GM12878 (cell line): ENCODE data around the gene KCTD2. TPM values are rescaled to one million over a fixed set of nuclear protein-coding genes. Genes with fewer than 3 reads are reported as not detected.

ENCODE experiments used
- BCL3 ChIP-seq: IDR thresholded peaks from 2 replicates; pipeline ENCODE4 v1.6.1; 2011; ENCODE audit warnings: borderline replicate concordance, low read depth, mild to moderate bottlenecking, moderate library complexity, low read length; ENCODE audit not compliant: insufficient read depth, poor library complexity, severe bottlenecking
- BRCA1 ChIP-seq: IDR thresholded peaks from 2 replicates; pipeline ENCODE4 v1.6.1; 2011; ENCODE audit warnings: low read depth, low read length, improper control_type of control experiment
- CBX3 ChIP-seq: fragments of 200-600 bp; sonication (generic); IDR thresholded peaks from 2 replicates; pipeline ENCODE4 v1.6.1; 2016; ENCODE audit warnings: low read depth, borderline replicate concordance
- CEBPB ChIP-seq, 2 experiments: fragments of 150-350 bp in 1 of 2; IDR thresholded peaks; 2 replicates each; pipeline ENCODE4 v1.6.1; 2012 to 2014; ENCODE audit warnings: low read depth in 2 of 2, low read length in 2 of 2, borderline replicate concordance in 1 of 2, inconsistent platforms in 1 of 2
- CHD1 ChIP-seq: IDR thresholded peaks from 2 replicates; pipeline ENCODE4 v1.6.1; 2012; ENCODE audit warnings: low read depth, low read length, improper control_type of control experiment
- EED ChIP-seq: sonication (generic); IDR thresholded peaks from 2 replicates; pipeline ENCODE4 v1.6.1; 2016; ENCODE audit warnings: antibody characterized with exemption, low read depth
- EZH2 ChIP-seq: IDR thresholded peaks from 2 replicates; pipeline ENCODE4 v1.6.1; 2012; ENCODE audit warnings: low read depth, mild to moderate bottlenecking, control low read depth, inconsistent platforms, low read length, borderline replicate concordance; ENCODE audit not compliant: control insufficient read depth
- GATAD2B ChIP-seq: fragments of 450-650 bp; conservative IDR thresholded peaks from 2 replicates; pipeline ENCODE4 v1.6.1; 2017; ENCODE audit warnings: low read depth, mild to moderate bottlenecking, moderate library complexity
- RAD51 ChIP-seq: fragments of 450-650 bp; IDR thresholded peaks from 2 replicates; pipeline ENCODE4 v1.6.1; 2016; ENCODE audit warnings: moderate library complexity, mild to moderate bottlenecking, inconsistent platforms
- RB1 ChIP-seq: fragments of 450-650 bp; formaldehyde crosslinking; IDR thresholded peaks from 2 replicates; pipeline ENCODE4 v1.6.1; 2017; ENCODE audit warnings: mild to moderate bottlenecking, borderline replicate concordance
- RELB ChIP-seq: fragments of 450-650 bp; IDR thresholded peaks from 2 replicates; pipeline ENCODE4 v1.6.1; 2017; ENCODE audit warnings: low read depth, mild to moderate bottlenecking, moderate library complexity
- SMAD1 ChIP-seq: fragments of 450-650 bp; IDR thresholded peaks from 2 replicates; pipeline ENCODE4 v1.6.1; 2018; ENCODE audit warnings: mild to moderate bottlenecking, low read depth; ENCODE audit not compliant: partially characterized antibody
- polyA plus RNA-seq, 11 experiments: library from polyadenylated mRNA; depleted of rRNA in 4 of 11; unstranded in 6 of 11; stranded (reverse) in 5 of 11; fragments of >200 nt; fragmentation: Nextera tagmentation in 4 of 11; fragmentation: Illumina TruSeq in 1 of 11; extraction: Ambion mirVana in 4 of 11; extraction: Trizol in 1 of 11; gene quantifications; 1 replicate in 1 of 11; 2 replicates in 10 of 11; pipeline versions ENCODE4 v1.2.1 to v1.2.3, GENCODE V29; 2011 to 2016; ENCODE audit warnings: inconsistent platforms in 2 of 11, missing spikeins in 2 of 11, low read depth in 1 of 11
- total RNA-seq, 4 experiments: library from RNA; depleted of rRNA in 3 of 4; stranded (reverse); fragments of >200 nt in 3 of 4; fragmentation: Illumina TruSeq in 1 of 4; extraction: Trizol in 1 of 4; gene quantifications; 2 replicates each; pipeline versions ENCODE4 v1.2.1 to v1.2.3, GENCODE V29; 2013 to 2021

Gene KCTD2
- total and polyA plus RNA-seq, 10 of the 15 experiments (the other 5 are each of a cell fraction or from before 2014, with no cell fraction given) = 1.5 to 27.5 (median 13.7) TPM

GRCh38 chr17:75065562-75066151 lies 18.6 kb downstream of the KCTD2 start (continued):
- TF ChIP-seq BRCA1 (no peak), EED (peak; percentile 83), RELB (no peak; the same call in 1 of the 2 replicates), EZH2 (no peak), BCL3 (peak; percentile 58), CHD1 (no peak), RAD51 (no peak), CEBPB (IDR thresholded peaks at IDR 0.05; ENCODE audit: borderline replicate concordance in 1 of 2, low read depth in 2 of 2, low read length in 2 of 2) (no peak), RB1 (no peak), CBX3 (no peak), SMAD1 (no peak), GATAD2B (0 out of 2 replicates have a peak, but pooled peaks have one; percentile 22)
